GM18907 (cell line): ENCODE results near the gene KCNAB1.
A peak's percentile ranks its signal among the peaks of the same experiment; 100 is the strongest.
"Not testable (repeated sequence)": the region's sequence is repeated elsewhere in the genome, so short reads cannot be mapped to it uniquely, and the experiment has no call there.

ENCODE experiments used
- ATAC-seq: cut with Tn5 transposase; IDR thresholded peaks from one replicate; pipeline ENCODE4 v1.9.1; 2021; ENCODE audit warnings: mild to moderate bottlenecking, moderate library complexity; ENCODE audit not compliant: unreplicated experiment

Gene KCNAB1

GRCh38 chr3:156120528-156121251 is at the start of gene KCNAB1:
KCNAB1 (plus strand) TSS chr3:156120578.
- ATAC-seq, result no peak

DNA sequence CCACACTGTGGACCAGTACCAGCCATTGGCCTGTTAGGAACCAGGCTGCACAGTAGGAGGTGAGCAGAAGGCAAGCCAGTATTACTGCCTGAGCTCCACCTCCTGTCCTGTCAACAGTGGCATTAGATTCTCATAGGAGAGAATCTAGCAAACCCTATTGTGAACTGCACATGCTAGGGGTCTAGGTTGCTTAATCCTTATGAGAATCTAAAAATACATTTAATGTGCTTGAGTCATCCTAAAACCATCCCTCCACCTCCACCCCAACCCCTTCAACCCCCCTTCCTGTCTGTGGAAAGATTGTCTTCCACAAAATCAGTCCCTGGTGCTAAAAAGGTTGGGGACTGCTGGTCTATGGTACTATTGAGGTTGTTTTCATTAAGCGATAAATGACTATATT is 49.3 kb upstream of the KCNAB1 start:
- ATAC-seq, result no peak

- not testable (repeated sequence) for ATAC-seq
Measured at GRCh38 chr3:156072950-156073657, 47.3 kb upstream of the KCNAB1 start.

DNA sequence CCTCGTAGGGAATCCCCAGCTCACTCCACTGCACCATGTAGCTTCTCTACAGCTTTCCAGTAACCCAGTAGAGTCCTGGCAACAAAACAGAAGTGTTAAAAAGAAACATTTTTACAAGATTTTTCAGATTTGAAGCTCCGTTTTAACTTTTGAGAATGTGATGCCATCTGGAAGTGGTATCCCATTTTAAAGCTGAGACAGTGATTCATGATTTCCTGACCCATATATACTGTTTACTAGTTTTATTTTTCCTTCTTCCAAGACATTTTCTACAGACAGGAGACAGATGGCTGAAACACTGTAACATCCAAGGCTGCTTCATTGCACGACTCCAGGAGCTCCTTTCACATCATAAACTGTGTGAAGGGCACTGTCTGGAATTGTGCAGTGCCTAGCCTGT is 30.3 kb upstream of the KCNAB1 start:
- no peak for ATAC-seq

- no peak for ATAC-seq
Measured at GRCh38 chr3:156093964-156094363, 26.4 kb upstream of the KCNAB1 start.

DNA sequence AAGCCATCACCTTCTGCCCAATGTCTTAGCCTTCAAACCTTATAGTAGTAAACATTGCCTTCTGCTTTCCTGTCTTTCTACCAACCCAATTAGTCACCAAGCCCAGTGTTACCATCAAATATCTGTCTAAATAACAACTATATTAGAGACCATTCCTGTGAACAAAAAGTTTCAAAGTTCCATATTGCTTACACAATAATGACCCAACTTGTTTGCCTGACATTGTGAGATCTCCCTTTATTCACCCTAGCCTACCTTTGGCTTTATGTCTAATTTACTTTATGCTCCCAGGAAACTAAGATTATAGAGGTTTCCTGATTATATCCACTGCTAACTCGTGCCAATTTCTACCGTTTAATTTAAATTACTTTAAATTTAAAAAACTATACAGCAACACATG is 26.0 kb upstream of the KCNAB1 start:
- ATAC-seq, result no peak

- ATAC-seq, result not testable (repeated sequence)
Measured at GRCh38 chr3:156095652-156096051, 24.7 kb upstream of the KCNAB1 start.

GRCh38 chr3:156098437-156099035 is 21.8 kb upstream of the KCNAB1 start:
- peak; percentile 78 for ATAC-seq

- ATAC-seq, result not testable (repeated sequence)
Measured at GRCh38 chr3:156099348-156099747, 21.0 kb upstream of the KCNAB1 start.

GRCh38 chr3:156099984-156100383 is 20.4 kb upstream of the KCNAB1 start:
- not testable (repeated sequence) for ATAC-seq

DNA sequence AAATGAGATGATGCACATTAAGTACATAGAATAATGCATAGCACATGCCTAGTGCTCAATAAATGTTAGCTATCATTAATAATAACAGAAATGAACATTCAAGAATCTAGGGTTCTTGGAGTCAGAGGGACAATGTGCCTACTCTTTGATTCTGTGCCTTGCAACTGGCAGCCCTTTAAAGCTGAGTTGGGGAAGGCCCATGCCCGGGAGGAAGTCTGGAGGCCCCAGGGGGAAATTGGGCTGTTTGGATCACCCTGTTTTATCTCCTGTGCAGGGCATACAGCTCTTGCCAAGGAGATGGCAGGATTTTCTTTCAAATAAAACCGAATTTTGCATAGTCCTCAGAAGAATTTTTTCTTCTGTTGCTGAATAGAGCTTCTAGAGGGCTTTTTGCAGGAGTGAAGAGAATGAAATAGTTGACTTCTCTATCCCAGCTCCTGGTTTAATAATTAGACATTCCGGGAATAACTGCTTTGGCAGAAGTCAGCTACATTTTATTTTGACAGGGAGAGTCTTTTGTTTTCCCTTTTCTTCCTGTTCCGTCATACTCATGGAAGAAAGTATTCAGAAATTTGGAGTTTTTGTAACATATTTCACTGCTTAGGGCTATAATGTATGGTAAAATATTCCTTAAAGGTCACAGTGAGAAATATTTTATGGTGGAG is 18.0 kb upstream of the KCNAB1 start:
- no peak for ATAC-seq

- ATAC-seq, result no peak
Measured at GRCh38 chr3:156106721-156107373, 13.5 kb upstream of the KCNAB1 start.

DNA sequence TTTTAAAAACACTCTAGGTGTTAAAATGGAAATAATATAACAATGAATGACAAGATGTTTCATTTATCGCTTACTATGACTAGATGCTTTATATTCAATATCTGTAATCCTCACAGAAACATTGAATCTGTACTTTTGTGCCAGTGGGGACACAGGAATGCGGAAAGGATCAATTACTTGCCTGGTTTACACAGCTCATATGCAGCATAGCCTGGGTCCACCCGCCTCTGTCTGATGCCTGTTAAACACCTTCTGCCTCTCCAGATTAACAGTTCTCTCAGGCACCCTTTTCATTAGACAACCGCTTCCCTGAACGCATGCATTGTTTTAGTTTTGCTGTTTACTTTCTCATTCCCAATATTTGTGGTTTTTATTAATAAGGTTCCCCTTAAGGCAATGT is 12.9 kb upstream of the KCNAB1 start:
- ATAC-seq, result no peak

DNA sequence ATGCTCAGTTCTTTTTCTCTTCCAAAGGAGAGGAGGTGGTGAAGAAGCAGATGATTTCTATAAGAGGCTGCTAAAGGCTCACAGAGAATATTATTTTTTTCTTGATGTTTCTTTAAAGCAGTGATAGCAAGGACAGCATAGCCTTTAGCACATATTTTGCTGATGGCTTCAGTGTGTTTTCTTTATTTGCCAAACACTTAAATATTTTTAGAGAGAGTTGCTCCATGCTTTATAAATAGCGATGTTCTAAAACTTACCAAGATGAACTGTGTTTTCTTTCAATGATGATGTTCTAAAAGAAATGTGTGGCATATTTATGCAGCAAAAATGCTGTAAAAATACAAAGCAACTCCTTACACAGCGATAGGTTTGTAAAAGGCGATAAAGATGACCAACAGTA is 11.8 kb upstream of the KCNAB1 start:
- ATAC-seq, result no peak

GRCh38 chr3:156109989-156110388 is 10.4 kb upstream of the KCNAB1 start:
- ATAC-seq, result no peak

GRCh38 chr3:156126467-156126866 is 6.1 kb downstream of the KCNAB1 start:
- ATAC-seq, result no peak

GRCh38 chr3:156131241-156131640 is 10.9 kb downstream of the KCNAB1 start:
- ATAC-seq, result no peak

- ATAC-seq, result no peak
Measured at GRCh38 chr3:156131799-156132198, 11.4 kb downstream of the KCNAB1 start.

GRCh38 chr3:156132313-156132712 is 11.9 kb downstream of the KCNAB1 start:
- ATAC-seq, result no peak

DNA sequence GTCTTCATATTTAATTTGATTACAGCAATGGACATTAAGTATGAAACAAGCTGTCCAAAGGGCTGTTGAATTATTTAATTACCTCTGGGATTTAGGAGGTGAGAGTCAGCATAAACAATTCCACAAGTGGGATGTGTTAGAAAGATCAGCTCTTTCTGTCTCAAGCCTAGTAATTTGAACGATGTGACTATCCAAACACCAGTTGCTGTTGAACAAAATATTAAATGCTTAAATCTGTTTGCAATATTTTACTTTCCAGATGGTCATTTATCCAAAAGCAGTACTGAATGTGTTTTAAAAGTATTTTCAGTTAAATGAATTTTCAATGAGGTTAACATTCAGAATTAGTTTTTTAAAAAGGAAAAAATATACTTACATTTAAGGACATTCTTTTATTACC is 12.7 kb downstream of the KCNAB1 start:
- ATAC-seq, result no peak
